GM12878 (cell line): Measurements from ENCODE around the gene MTHFD1L. TPM values are rescaled to one million over a fixed set of nuclear protein-coding genes. Genes with fewer than 3 reads are reported as not detected.

Experiments
- ATAC-seq: fragments of 200-7000 bp; cut with Tn5 transposase; 3 replicates; pipeline ENCODE4 v1.9.1; 2020; ENCODE audit warnings: mild to moderate bottlenecking, moderate library complexity
- BruUV-seq: library from RNA; stranded (reverse); fragments of 400-500 nt; replicated peaks from 2 replicates; lab custom pipeline; 2021; lab: Mats Ljungman, UMichigan
- CTCF ChIA-PET: fragments of 300-600 bp; sonication (Branson Sonifier 250); formaldehyde crosslinking; extraction: SDS; loops from one replicate; lab custom pipeline; 2021; ENCODE audit warnings: inconsistent platforms; lab: Yijun Ruan, JAX
- POLR2A ChIA-PET: fragments of 350-600 bp; formaldehyde crosslinking; extraction: SDS; loops from one replicate; lab custom pipeline; 2021; ENCODE audit warnings: inconsistent platforms; lab: Charles Lee
- RAD21 ChIA-PET: fragments of 300-600 bp; sonication (Branson Sonifier 250); formaldehyde crosslinking; loops from one replicate; lab custom pipeline; 2023; ENCODE audit warnings: antibody characterized with exemption; ENCODE audit not compliant: unreplicated experiment; lab: Charles Lee
- SMC1A ChIA-PET: fragments of 300-600 bp; sonication (Branson Sonifier 250); formaldehyde crosslinking; loops from one replicate; lab custom pipeline; 2023; ENCODE audit not compliant: unreplicated experiment, uncharacterized antibody; lab: Charles Lee
- DNase-seq: peaks from one replicate; pipeline ENCODE4 v3.0.0-alpha.2; 2011; ENCODE audit warnings: low read depth, low spot score
- FAIRE-seq: peaks from 3 replicates; lab custom pipeline; 2011; peaks lifted over from hg19 to GRCh38; lab: Jason Lieb, UNC
- H2AFZ ChIP-seq: 2 replicates; pipeline ENCODE4 v1.6.0; 2011; ENCODE audit warnings: low read depth, low read length, control low read depth; ENCODE audit not compliant: control insufficient read depth
- H3K27ac ChIP-seq: 2 replicates; pipeline ENCODE4 v1.5.1; 2011; ENCODE audit warnings: control low read depth; ENCODE audit not compliant: control insufficient read depth, insufficient read depth
- H3K27me3 ChIP-seq, 2 experiments: replicated peaks in 1 of 2; 2 replicates each; pipeline versions ENCODE4 v1.6.0 to v1.6.1; 2011; ENCODE audit warnings: low read length in 1 of 2; ENCODE audit not compliant: control insufficient read depth in 2 of 2, insufficient read depth in 2 of 2
- H3K36me3 ChIP-seq, 2 experiments: 2 replicates each; pipeline ENCODE4 v1.5.1; 2011; ENCODE audit warnings: low read length in 1 of 2; ENCODE audit not compliant: control insufficient read depth in 2 of 2, insufficient read depth in 2 of 2
- H3K4me1 ChIP-seq: 2 replicates; pipeline ENCODE4 v1.6.1; 2011; ENCODE audit warnings: mild to moderate bottlenecking, low read length, moderate library complexity, mixed read lengths; ENCODE audit not compliant: control insufficient read depth, insufficient read depth
- H3K4me2 ChIP-seq: 2 replicates; pipeline ENCODE4 v1.6.0; 2011; ENCODE audit warnings: control low read depth; ENCODE audit not compliant: control insufficient read depth, insufficient read depth
- H3K4me3 ChIP-seq: fragments of 200-600 bp; sonication (generic); 2 replicates; pipeline ENCODE4 v1.5.1; 2016
- H3K79me2 ChIP-seq: 2 replicates; pipeline ENCODE4 v1.6.0; 2011; ENCODE audit warnings: low read length; ENCODE audit not compliant: control insufficient read depth, insufficient read depth
- H3K9ac ChIP-seq: 2 replicates; pipeline ENCODE4 v1.8.0; 2011; ENCODE audit warnings: low read length, control low read depth, mixed read lengths; ENCODE audit not compliant: control insufficient read depth, insufficient read depth
- H3K9me3 ChIP-seq: replicated peaks from 3 replicates; pipeline ENCODE4 v1.5.1; 2011; ENCODE audit warnings: mild to moderate bottlenecking, low read length; ENCODE audit not compliant: control insufficient read depth, insufficient read depth
- H4K20me1 ChIP-seq: 2 replicates; pipeline ENCODE4 v1.6.0; 2011; ENCODE audit not compliant: control insufficient read depth, insufficient read depth
- BHLHE40 ChIP-seq, 2 experiments: fragments of 450-650 bp in 1 of 2; IDR thresholded peaks; 2 replicates each; pipeline ENCODE4 v1.6.1; 2011 to 2017; ENCODE audit warnings: low read depth in 2 of 2, borderline replicate concordance in 1 of 2, improper control_type of control experiment in 1 of 2, low read length in 1 of 2, mild to moderate bottlenecking in 1 of 2
- BRCA1 ChIP-seq: IDR thresholded peaks from 2 replicates; pipeline ENCODE4 v1.6.1; 2011; ENCODE audit warnings: low read depth, low read length, improper control_type of control experiment
- FOS ChIP-seq: IDR thresholded peaks from 3 replicates; pipeline ENCODE4 v1.6.1; 2011; ENCODE audit warnings: borderline replicate concordance; ENCODE audit not compliant: insufficient read length; ENCODE audit errors: extremely low read depth
- HCFC1 ChIP-seq: fragments of 150-350 bp; IDR thresholded peaks from 2 replicates; pipeline ENCODE4 v1.6.1; 2014; ENCODE audit warnings: low read length
- HDAC6 ChIP-seq: fragments of 200-600 bp; sonication (generic); IDR thresholded peaks from one replicate; pipeline ENCODE4 v1.8.0; 2017; ENCODE audit warnings: antibody characterized with exemption; ENCODE audit not compliant: unreplicated experiment
- IKZF2 ChIP-seq, 2 experiments: fragments of 450-650 bp; IDR thresholded peaks; 2 replicates each; pipeline ENCODE4 v1.6.1; 2017; ENCODE audit warnings: mild to moderate bottlenecking in 2 of 2, moderate library complexity in 2 of 2
- KLF5 ChIP-seq: fragments of 450-650 bp; IDR thresholded peaks from 2 replicates; pipeline ENCODE4 v1.6.1; 2014; ENCODE audit warnings: mild to moderate bottlenecking; ENCODE audit not compliant: partially characterized antibody
- MXI1 ChIP-seq: fragments of 150-350 bp; IDR thresholded peaks from 2 replicates; pipeline ENCODE4 v1.6.1; 2011; ENCODE audit warnings: low read depth, mild to moderate bottlenecking, inconsistent platforms, low read length, improper control_type of control experiment
- NFYA ChIP-seq: IDR thresholded peaks from 2 replicates; pipeline ENCODE4 v1.6.1; 2011; ENCODE audit warnings: low read depth, mild to moderate bottlenecking, low read length, improper control_type of control experiment, borderline replicate concordance
- NR2F1 ChIP-seq: fragments of 450-650 bp; conservative IDR thresholded peaks from 2 replicates; pipeline ENCODE4 v1.6.1; 2017; ENCODE audit warnings: mild to moderate bottlenecking
- RAD21 ChIP-seq: IDR thresholded peaks from 2 replicates; pipeline ENCODE4 v1.6.1; 2011; ENCODE audit warnings: mild to moderate bottlenecking, low read depth, low read length, moderate library complexity; ENCODE audit not compliant: insufficient read depth
- RB1 ChIP-seq: fragments of 450-650 bp; formaldehyde crosslinking; IDR thresholded peaks from 2 replicates; pipeline ENCODE4 v1.6.1; 2017; ENCODE audit warnings: mild to moderate bottlenecking, borderline replicate concordance
- RCOR1 ChIP-seq: conservative IDR thresholded peaks from 2 replicates; pipeline ENCODE4 v1.6.1; 2012; ENCODE audit warnings: low read depth, low read length, improper control_type of control experiment
- SPI1 ChIP-seq: IDR thresholded peaks from 2 replicates; pipeline ENCODE4 v1.6.1; 2011; ENCODE audit warnings: low read depth, mild to moderate bottlenecking, low read length, moderate library complexity, borderline replicate concordance; ENCODE audit not compliant: insufficient read depth
- SREBF2 ChIP-seq: IDR thresholded peaks from 2 replicates; pipeline ENCODE4 v1.6.1; 2012; ENCODE audit warnings: mild to moderate bottlenecking, low read length
- SRF ChIP-seq, 2 experiments: IDR thresholded peaks; 2 replicates each; pipeline ENCODE4 v1.6.1; 2011; ENCODE audit warnings: low read depth in 2 of 2, low read length in 2 of 2, mild to moderate bottlenecking in 1 of 2, moderate library complexity in 1 of 2
- YBX1 ChIP-seq: fragments of 450-650 bp; IDR thresholded peaks from 2 replicates; pipeline ENCODE4 v1.6.1; 2016; ENCODE audit warnings: antibody characterized with exemption
- ZNF217 ChIP-seq: fragments of 450-650 bp; IDR thresholded peaks from 2 replicates; pipeline ENCODE4 v1.6.1; 2017; ENCODE audit warnings: antibody characterized with exemption, mild to moderate bottlenecking
- WGBS: methylation state at CpG from one replicate; pipeline ENCODE4 v1.1.6; 2016; ENCODE audit warnings: low lambda C conversion rate; ENCODE audit not compliant: insufficient replicate concordance, insufficient coverage; ENCODE audit errors: missing lambda C conversion rate; 5-methylcytosine and 5-hydroxymethylcytosine counted together
- in situ Hi-C: fragments of 300-500 bp; cut with MboI; formaldehyde crosslinking; loops from 9 replicates; pipeline ENCODE4 v1.14.3; 2018; ENCODE audit warnings: mixed read lengths
- intact Hi-C: fragments of 100-400 bp; cut with micrococcal nuclease; formaldehyde crosslinking; loops from one replicate; pipeline ENCODE4 v1.14.2; 2022; ENCODE audit not compliant: unreplicated experiment
- polyA plus RNA-seq, 11 experiments: library from polyadenylated mRNA; depleted of rRNA in 4 of 11; unstranded in 6 of 11; stranded (reverse) in 5 of 11; fragments of >200 nt; fragmentation: Nextera tagmentation in 4 of 11; fragmentation: Illumina TruSeq in 1 of 11; extraction: Ambion mirVana in 4 of 11; extraction: Trizol in 1 of 11; gene quantifications; 1 replicate in 1 of 11; 2 replicates in 10 of 11; pipeline versions ENCODE4 v1.2.1 to v1.2.3, GENCODE V29; 2011 to 2016; ENCODE audit warnings: inconsistent platforms in 2 of 11, missing spikeins in 2 of 11, low read depth in 1 of 11
- total RNA-seq, 4 experiments: library from RNA; depleted of rRNA in 3 of 4; stranded (reverse); fragments of >200 nt in 3 of 4; fragmentation: Illumina TruSeq in 1 of 4; extraction: Trizol in 1 of 4; gene quantifications; 2 replicates each; pipeline versions ENCODE4 v1.2.1 to v1.2.3, GENCODE V29; 2013 to 2021
- TF ChIP-seq, protein P1 (sequence below): fragments of 450-650 bp; IDR thresholded peaks from 2 replicates; pipeline ENCODE4 v1.6.1; 2017; ENCODE audit warnings: mild to moderate bottlenecking, moderate library complexity

Gene MTHFD1L
- total and polyA plus RNA-seq, 10 of the 15 experiments (the other 5 are each of a cell fraction or from before 2014, with no cell fraction given) = 11.7 to 75.5 (median 28.8) TPM

DNA sequence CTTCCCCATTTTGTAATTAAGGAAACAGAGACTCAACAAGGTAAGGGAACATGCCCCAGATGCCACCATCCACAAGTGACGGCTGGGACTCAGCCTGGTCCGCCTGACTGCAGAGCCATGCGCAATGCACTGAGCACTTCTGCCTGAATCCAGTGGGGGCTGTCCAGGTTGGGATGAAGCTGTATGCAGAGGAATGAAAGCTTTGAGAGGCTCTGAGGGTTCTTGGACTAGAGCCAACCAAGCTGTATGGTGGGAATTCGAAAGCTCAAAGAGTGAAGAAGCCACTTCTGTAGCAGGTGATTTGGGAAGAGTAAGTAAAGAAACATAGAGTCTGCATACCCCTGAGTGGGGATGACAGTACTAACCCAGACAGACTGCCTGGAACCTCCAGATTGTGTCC is 246.6 kb downstream of the MTHFD1L start:
- TF ChIP-seq HDAC6 (no peak), SRF (IDR thresholded peaks at IDR 0.05; ENCODE audit: low read depth in 2 of 2, low read length in 2 of 2) (no peak), BHLHE40 (IDR thresholded peaks at IDR 0.05; ENCODE audit: borderline replicate concordance in 1 of 2, low read depth in 2 of 2, low read length in 1 of 2) (no peak), RAD21 (no peak), YBX1 (no peak), MXI1 (no peak), HCFC1 (no peak), BRCA1 (no peak), KLF5 (no peak), NR2F1 (no peak), ZNF217 (no peak), FOS (no peak), SREBF2 (no peak), RB1 (no peak), RCOR1 (no peak), NFYA (no peak), SPI1 (no peak), IKZF2 (IDR thresholded peaks at IDR 0.05) (no peak)
- TF ChIP-seq, protein P1, sequence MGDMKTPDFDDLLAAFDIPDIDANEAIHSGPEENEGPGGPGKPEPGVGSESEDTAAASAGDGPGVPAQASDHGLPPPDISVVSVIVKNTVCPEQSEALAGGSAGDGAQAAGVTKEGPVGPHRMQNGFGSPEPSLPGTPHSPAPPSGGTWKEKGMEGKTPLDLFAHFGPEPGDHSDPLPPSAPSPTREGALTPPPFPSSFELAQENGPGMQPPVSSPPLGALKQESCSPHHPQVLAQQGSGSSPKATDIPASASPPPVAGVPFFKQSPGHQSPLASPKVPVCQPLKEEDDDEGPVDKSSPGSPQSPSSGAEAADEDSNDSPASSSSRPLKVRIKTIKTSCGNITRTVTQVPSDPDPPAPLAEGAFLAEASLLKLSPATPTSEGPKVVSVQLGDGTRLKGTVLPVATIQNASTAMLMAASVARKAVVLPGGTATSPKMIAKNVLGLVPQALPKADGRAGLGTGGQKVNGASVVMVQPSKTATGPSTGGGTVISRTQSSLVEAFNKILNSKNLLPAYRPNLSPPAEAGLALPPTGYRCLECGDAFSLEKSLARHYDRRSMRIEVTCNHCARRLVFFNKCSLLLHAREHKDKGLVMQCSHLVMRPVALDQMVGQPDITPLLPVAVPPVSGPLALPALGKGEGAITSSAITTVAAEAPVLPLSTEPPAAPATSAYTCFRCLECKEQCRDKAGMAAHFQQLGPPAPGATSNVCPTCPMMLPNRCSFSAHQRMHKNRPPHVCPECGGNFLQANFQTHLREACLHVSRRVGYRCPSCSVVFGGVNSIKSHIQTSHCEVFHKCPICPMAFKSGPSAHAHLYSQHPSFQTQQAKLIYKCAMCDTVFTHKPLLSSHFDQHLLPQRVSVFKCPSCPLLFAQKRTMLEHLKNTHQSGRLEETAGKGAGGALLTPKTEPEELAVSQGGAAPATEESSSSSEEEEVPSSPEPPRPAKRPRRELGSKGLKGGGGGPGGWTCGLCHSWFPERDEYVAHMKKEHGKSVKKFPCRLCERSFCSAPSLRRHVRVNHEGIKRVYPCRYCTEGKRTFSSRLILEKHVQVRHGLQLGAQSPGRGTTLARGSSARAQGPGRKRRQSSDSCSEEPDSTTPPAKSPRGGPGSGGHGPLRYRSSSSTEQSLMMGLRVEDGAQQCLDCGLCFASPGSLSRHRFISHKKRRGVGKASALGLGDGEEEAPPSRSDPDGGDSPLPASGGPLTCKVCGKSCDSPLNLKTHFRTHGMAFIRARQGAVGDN = no peak
- no peak for ATAC-seq
- ChIA-PET POLR2A (no interaction called here), RAD21 (no interaction called here), CTCF (interaction anchor here (1.0 kb wide), 1 partner anchor 212 kb away, joined by 3 read pairs; no protein-coding TSS in a partner anchor), SMC1A (no interaction called here)
- Histone ChIP-seq H3K36me3 (no peaks in the 10 kb centered on the region), H3K9me3 (no peaks in the 10 kb centered on the region), H3K79me2 (no peaks in the 10 kb centered on the region), H2AFZ (no peak overlapping the region), H4K20me1 (no peaks in the 10 kb centered on the region), H3K4me1 (no peaks in the 10 kb centered on the region), H3K4me2 (no peak overlapping the region), H3K9ac (no peak overlapping the region), H3K4me3 (no peak overlapping the region), H3K27ac (no peak overlapping the region), H3K27me3 (no peaks in the 10 kb centered on the region)
- in situ Hi-C loops = no loop called here
- intact Hi-C loops = no loop called here
- DNase-seq = no peak
- 88% methylated on average over 4 of the region's 4 CpGs for WGBS
- no TSS peak for BruUV-seq
- no peak for FAIRE-seq
